Keratinocyte (primary cell): ENCODE measurements around the gene SYT1. TPM values are rescaled to one million over a fixed set of nuclear protein-coding genes. Genes with fewer than 3 reads are reported as not detected.

Experiments
- DNase-seq: peaks from one replicate; pipeline ENCODE4 v3.0.0-alpha.2; 2011; ENCODE audit warnings: low read depth, missing footprints, low spot score
- FAIRE-seq: peaks from 2 replicates; lab custom pipeline; 2011; peaks lifted over from hg19 to GRCh38; lab: Jason Lieb, UNC
- H2AFZ ChIP-seq: 2 replicates; pipeline ENCODE4 v1.6.0; 2012; ENCODE audit warnings: low read length, control low read depth, inconsistent platforms; ENCODE audit not compliant: control insufficient read depth
- H3K27ac ChIP-seq: 2 replicates; pipeline ENCODE4 v1.5.1; 2011; ENCODE audit warnings: low read length; ENCODE audit not compliant: control insufficient read depth, insufficient read depth
- H3K27me3 ChIP-seq: 3 replicates; pipeline ENCODE4 v1.6.0; 2011; ENCODE audit warnings: low read length; ENCODE audit not compliant: control insufficient read depth, insufficient read depth; ENCODE audit errors: extremely low read depth
- H3K36me3 ChIP-seq, 2 experiments: 2 replicates in 1 of 2; 3 replicates in 1 of 2; pipeline ENCODE4 v1.5.1; 2011; ENCODE audit warnings: low read length in 2 of 2, mild to moderate bottlenecking in 1 of 2; ENCODE audit not compliant: control insufficient read depth in 2 of 2, insufficient read depth in 2 of 2; ENCODE audit errors: extremely low read depth in 1 of 2
- H3K4me1 ChIP-seq: 3 replicates; pipeline ENCODE4 v1.5.1; 2011; ENCODE audit warnings: low read length; ENCODE audit not compliant: control insufficient read depth, insufficient read depth; ENCODE audit errors: extremely low read depth
- H3K4me2 ChIP-seq: 3 replicates; pipeline ENCODE4 v1.6.0; 2011; ENCODE audit warnings: low read depth, low read length; ENCODE audit not compliant: control insufficient read depth, insufficient read depth; ENCODE audit errors: extremely low read depth
- H3K4me3 ChIP-seq, 3 experiments: fragments of 200-600 bp in 1 of 3; sonication (generic) in 1 of 3; 2 replicates in 2 of 3; 3 replicates in 1 of 3; pipeline ENCODE4 v1.5.1; 2011 to 2016; ENCODE audit warnings: low read length in 3 of 3, mild to moderate bottlenecking in 3 of 3, control low read depth in 2 of 3, inconsistent platforms in 1 of 3, low read depth in 1 of 3, mixed read lengths in 1 of 3, mixed run types in 1 of 3, moderate library complexity in 1 of 3; ENCODE audit not compliant: control insufficient read depth in 2 of 3, insufficient read depth in 2 of 3; ENCODE audit errors: extremely low read depth in 1 of 3
- H3K79me2 ChIP-seq: 2 replicates; pipeline ENCODE4 v1.6.0; 2012; ENCODE audit warnings: low read length; ENCODE audit not compliant: control insufficient read depth, insufficient read depth
- H3K9ac ChIP-seq: 3 replicates; pipeline ENCODE4 v1.6.0; 2011; ENCODE audit warnings: low read length; ENCODE audit not compliant: control insufficient read depth, insufficient read depth; ENCODE audit errors: extremely low read depth
- H3K9me1 ChIP-seq: 3 replicates; pipeline ENCODE4 v1.6.0; 2011; ENCODE audit warnings: low read length; ENCODE audit not compliant: control insufficient read depth, insufficient read depth; ENCODE audit errors: extremely low read depth
- H3K9me3 ChIP-seq: 2 replicates; pipeline ENCODE4 v1.5.1; 2012; ENCODE audit warnings: low read depth, low read length; ENCODE audit not compliant: control insufficient read depth
- H4K20me1 ChIP-seq: 3 replicates; pipeline ENCODE4 v1.6.0; 2011; ENCODE audit warnings: low read length; ENCODE audit not compliant: control insufficient read depth, insufficient read depth; ENCODE audit errors: extremely low read depth
- EZH2 ChIP-seq: IDR thresholded peaks from one replicate; pipeline ENCODE4 v1.6.1; 2012; ENCODE audit warnings: inconsistent platforms, mild to moderate bottlenecking, low read length, moderate library complexity
- dilution Hi-C: fragments of 300-500 bp; cut with MboI; formaldehyde crosslinking; loops from one replicate; pipeline ENCODE4 v1.7.0; 2020; ENCODE audit warnings: low sequenced_read_pairs; ENCODE audit not compliant: extremely low pct_ligation_motif_present
- polyA plus RNA-seq, 5 experiments: library from polyadenylated mRNA; depleted of rRNA in 3 of 5; stranded (reverse) in 3 of 5; stranded (forward) in 1 of 5; unstranded in 1 of 5; fragments of >200 nt; gene quantifications; 1 replicate in 1 of 5; 2 replicates in 3 of 5; 3 replicates in 1 of 5; pipeline versions ENCODE4 v1.2.1 to v1.2.3, GENCODE V29; 2011 to 2012; ENCODE audit warnings: missing spikeins in 2 of 5, low read depth in 1 of 5, low replicate concordance in 1 of 5
- TF ChIP-seq, protein P1 (sequence below), 3 experiments: IDR thresholded peaks in 1 of 3; conservative IDR thresholded peaks in 1 of 3; optimal IDR thresholded peaks in 1 of 3; 2 replicates in 2 of 3; 3 replicates in 1 of 3; pipeline versions ENCODE3 to v1.5.1; 2011; ENCODE audit warnings: low read length in 3 of 3, mild to moderate bottlenecking in 3 of 3, moderate library complexity in 2 of 3, control low read depth in 1 of 3, inconsistent platforms in 1 of 3; ENCODE audit not compliant: insufficient read depth in 2 of 3; ENCODE audit errors: extremely low read depth in 1 of 3

The SYT1 gene
- polyA plus RNA-seq, 1 donor (not counting 4 experiments of a cell fraction or from before 2014, with no cell fraction given), result 6.1 TPM

DNA sequence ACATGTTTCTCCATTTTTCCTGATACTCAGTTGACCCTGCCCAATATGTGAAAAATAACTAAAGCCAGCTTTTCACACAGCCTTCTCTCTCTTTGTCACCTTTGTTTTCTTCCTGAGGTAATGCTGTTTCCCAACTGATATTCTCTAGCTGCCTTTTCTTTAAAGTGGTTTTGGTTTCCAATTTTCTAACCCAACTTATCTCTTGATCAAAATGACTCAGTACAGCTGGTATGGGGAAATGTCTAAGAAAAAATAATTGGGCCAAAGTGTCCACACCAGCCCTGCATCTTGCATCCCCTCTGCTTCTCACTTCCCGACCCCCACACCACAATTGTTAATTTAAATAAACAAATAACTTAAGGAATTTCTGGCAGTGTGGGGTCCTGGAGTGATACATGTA, 193.8 kb downstream of the SYT1 start:
- Histone ChIP-seq H3K27ac (no peak overlapping the region), H3K4me3 (no peak overlapping the region), H3K4me1 (no peaks in the 10 kb centered on the region), H3K4me2 (no peak overlapping the region), H3K9me1 (no peaks in the 10 kb centered on the region), H3K9ac (no peak overlapping the region), H3K36me3 (no peaks in the 10 kb centered on the region), H3K27me3 (no peaks in the 10 kb centered on the region), H3K9me3 (no peaks in the 10 kb centered on the region), H3K79me2 (no peaks in the 10 kb centered on the region), H4K20me1 (no peaks in the 10 kb centered on the region), H2AFZ (no peak overlapping the region)
- dilution Hi-C loops, result no loop called here
- DNase-seq (no peak), FAIRE-seq (no peak)
- TF ChIP-seq, protein P1, sequence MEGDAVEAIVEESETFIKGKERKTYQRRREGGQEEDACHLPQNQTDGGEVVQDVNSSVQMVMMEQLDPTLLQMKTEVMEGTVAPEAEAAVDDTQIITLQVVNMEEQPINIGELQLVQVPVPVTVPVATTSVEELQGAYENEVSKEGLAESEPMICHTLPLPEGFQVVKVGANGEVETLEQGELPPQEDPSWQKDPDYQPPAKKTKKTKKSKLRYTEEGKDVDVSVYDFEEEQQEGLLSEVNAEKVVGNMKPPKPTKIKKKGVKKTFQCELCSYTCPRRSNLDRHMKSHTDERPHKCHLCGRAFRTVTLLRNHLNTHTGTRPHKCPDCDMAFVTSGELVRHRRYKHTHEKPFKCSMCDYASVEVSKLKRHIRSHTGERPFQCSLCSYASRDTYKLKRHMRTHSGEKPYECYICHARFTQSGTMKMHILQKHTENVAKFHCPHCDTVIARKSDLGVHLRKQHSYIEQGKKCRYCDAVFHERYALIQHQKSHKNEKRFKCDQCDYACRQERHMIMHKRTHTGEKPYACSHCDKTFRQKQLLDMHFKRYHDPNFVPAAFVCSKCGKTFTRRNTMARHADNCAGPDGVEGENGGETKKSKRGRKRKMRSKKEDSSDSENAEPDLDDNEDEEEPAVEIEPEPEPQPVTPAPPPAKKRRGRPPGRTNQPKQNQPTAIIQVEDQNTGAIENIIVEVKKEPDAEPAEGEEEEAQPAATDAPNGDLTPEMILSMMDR (optimal IDR thresholded peaks at IDR 0.05 in 1 of 3, IDR thresholded peaks at IDR 0.05 in 1 of 3, conservative IDR thresholded peaks at IDR 0.05 in 1 of 3; ENCODE audit: extremely low read depth in 1 of 3, insufficient read depth in 2 of 3, low read length in 3 of 3), result no peak
- TF ChIP-seq EZH2, result no peak

DNA sequence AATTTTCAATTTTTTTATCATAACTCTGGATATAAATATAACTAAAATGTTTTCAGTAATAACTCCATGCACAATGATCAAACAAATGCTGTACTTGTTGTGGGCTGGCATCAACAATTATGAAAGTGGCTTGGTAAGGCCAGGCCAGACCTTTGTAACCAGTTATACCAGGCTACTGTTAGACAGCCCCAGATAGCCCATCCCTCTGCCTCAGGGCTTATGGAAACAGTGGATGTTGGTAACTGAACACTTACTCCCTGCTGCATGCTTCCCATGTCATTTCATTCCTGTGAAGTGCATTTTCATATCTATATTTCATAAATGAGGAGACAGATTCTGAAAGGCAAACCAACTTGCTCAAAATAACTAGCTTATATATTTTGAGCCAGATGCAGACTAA, 195.0 kb downstream of the SYT1 start:
- Histone ChIP-seq H3K4me3 (no peak overlapping the region), H3K27ac (no peak overlapping the region)
- dilution Hi-C loops, result no loop called here

More for the DNA sequence above, 195.0 kb downstream of the SYT1 start:
- H3K9ac ChIP-seq, result no peak overlapping the region
- H3K36me3 ChIP-seq, result no peaks in the 10 kb centered on the region
- no peak for TF ChIP-seq EZH2
- TF ChIP-seq, protein P1 (optimal IDR thresholded peaks at IDR 0.05 in 1 of 3, IDR thresholded peaks at IDR 0.05 in 1 of 3, conservative IDR thresholded peaks at IDR 0.05 in 1 of 3; ENCODE audit: extremely low read depth in 1 of 3, insufficient read depth in 2 of 3, low read length in 3 of 3), result no peak
- no peaks in the 10 kb centered on the region for H4K20me1 ChIP-seq
- no peak overlapping the region for H2AFZ ChIP-seq
- no peaks in the 10 kb centered on the region for H3K4me1 ChIP-seq
- FAIRE-seq, result no peak
- no peaks in the 10 kb centered on the region for H3K27me3 ChIP-seq
- H3K4me2 ChIP-seq, result no peak overlapping the region
- DNase-seq, result no peak
- H3K9me3 ChIP-seq, result no peaks in the 10 kb centered on the region
- H3K9me1 ChIP-seq, result no peaks in the 10 kb centered on the region
- H3K79me2 ChIP-seq, result no peaks in the 10 kb centered on the region
